ENCODE results near the gene FARS2. TPM values are rescaled to one million over a fixed set of nuclear protein-coding genes. Genes with fewer than 3 reads are reported as not detected.

Gene FARS2
- total and polyA plus RNA-seq, 7 donors, result 8.1 to 21.0 (median 12.5) TPM

GRCh38 chr6:5610640-5611039, 349.3 kb downstream of the FARS2 start:
- DNase-seq, result no peak
- Histone ChIP-seq H3K4me3 (no peak overlapping the region), H3K36me3 (no peaks in the 10 kb centered on the region), H3K27me3 (no peaks in the 10 kb centered on the region), H3K4me1 (no peaks in the 10 kb centered on the region), H3K9me3 (no peaks in the 10 kb centered on the region), H3K27ac (no peak overlapping the region)
- 94 to 95% methylated on average over 8 of the region's 8 CpGs for WGBS, 2 donors
- TF ChIP-seq, protein P1, sequence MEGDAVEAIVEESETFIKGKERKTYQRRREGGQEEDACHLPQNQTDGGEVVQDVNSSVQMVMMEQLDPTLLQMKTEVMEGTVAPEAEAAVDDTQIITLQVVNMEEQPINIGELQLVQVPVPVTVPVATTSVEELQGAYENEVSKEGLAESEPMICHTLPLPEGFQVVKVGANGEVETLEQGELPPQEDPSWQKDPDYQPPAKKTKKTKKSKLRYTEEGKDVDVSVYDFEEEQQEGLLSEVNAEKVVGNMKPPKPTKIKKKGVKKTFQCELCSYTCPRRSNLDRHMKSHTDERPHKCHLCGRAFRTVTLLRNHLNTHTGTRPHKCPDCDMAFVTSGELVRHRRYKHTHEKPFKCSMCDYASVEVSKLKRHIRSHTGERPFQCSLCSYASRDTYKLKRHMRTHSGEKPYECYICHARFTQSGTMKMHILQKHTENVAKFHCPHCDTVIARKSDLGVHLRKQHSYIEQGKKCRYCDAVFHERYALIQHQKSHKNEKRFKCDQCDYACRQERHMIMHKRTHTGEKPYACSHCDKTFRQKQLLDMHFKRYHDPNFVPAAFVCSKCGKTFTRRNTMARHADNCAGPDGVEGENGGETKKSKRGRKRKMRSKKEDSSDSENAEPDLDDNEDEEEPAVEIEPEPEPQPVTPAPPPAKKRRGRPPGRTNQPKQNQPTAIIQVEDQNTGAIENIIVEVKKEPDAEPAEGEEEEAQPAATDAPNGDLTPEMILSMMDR (IDR thresholded peaks at IDR 0.05), result no peak
- TF ChIP-seq EP300 (IDR thresholded peaks at IDR 0.05), result no peak
- no peak for TF ChIP-seq POLR2AphosphoS5 (IDR thresholded peaks at IDR 0.05)
- TF ChIP-seq POLR2A (IDR thresholded peaks at IDR 0.05), result no peak
- intact Hi-C loops (cut with DNase I), result no loop called here

- intact Hi-C loops (cut with DNase I), result no loop called here
- H3K36me3 ChIP-seq, result no peaks in the 10 kb centered on the region
- peaks cover 0 to 9% (median 0%) of the 10 kb centered on the region in 4 donors for H3K4me1 ChIP-seq
- TF ChIP-seq EP300 (IDR thresholded peaks at IDR 0.05) (no peak), POLR2A (IDR thresholded peaks at IDR 0.05) (no peak), POLR2AphosphoS5 (IDR thresholded peaks at IDR 0.05) (no peak)
- TF ChIP-seq, protein P1 (IDR thresholded peaks at IDR 0.05), result no peak
- H3K4me3 ChIP-seq, result no peak overlapping the region
- no peaks in the 10 kb centered on the region for H3K27me3 ChIP-seq
- 96 to 98% methylated on average over 1 of the region's 1 CpG for WGBS, 2 donors
- H3K27ac ChIP-seq, result no peak overlapping the region
- no peaks in the 10 kb centered on the region for H3K9me3 ChIP-seq
- DNase-seq, result no peak
Measured at GRCh38 chr6:5617179-5617578, 355.9 kb downstream of the FARS2 start.

DNA sequence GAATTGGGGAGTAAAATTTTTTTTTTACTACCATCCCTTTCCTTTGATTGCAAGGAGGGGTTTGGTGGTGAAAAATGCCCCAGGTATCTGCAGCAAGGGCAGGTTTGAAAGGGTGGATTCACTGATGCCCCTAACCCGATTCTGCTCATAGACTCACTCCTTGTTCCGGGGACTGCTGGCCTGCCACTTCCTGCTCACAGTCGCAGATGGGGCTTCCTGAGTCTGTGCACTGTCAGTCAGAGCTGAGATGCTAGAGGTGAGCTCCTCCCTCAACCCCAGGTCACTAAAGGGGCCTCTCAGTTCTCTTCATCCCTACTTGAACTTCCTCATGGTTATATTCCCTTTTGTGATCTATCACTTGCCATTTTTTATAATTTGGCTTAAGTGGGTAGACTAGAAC, 357.9 kb downstream of the FARS2 start:
- no peak for DNase-seq
- no peaks in the 10 kb centered on the region for H3K27me3 ChIP-seq
- 41 to 90% methylated on average over 3 of the region's 3 CpGs for WGBS, 2 donors
- no peak overlapping the region for H3K4me3 ChIP-seq
- H3K4me1 ChIP-seq, result peaks cover 0 to 9% (median 0%) of the 10 kb centered on the region in 4 donors
- intact Hi-C loops (cut with DNase I), result no loop called here
- TF ChIP-seq EP300 (IDR thresholded peaks at IDR 0.05) (no peak), POLR2AphosphoS5 (IDR thresholded peaks at IDR 0.05) (no peak), POLR2A (IDR thresholded peaks at IDR 0.05) (no peak)
- TF ChIP-seq, protein P1 (IDR thresholded peaks at IDR 0.05), result no peak
- no peaks in the 10 kb centered on the region for H3K36me3 ChIP-seq
- H3K27ac ChIP-seq, result no peak overlapping the region
- no peaks in the 10 kb centered on the region for H3K9me3 ChIP-seq

DNA sequence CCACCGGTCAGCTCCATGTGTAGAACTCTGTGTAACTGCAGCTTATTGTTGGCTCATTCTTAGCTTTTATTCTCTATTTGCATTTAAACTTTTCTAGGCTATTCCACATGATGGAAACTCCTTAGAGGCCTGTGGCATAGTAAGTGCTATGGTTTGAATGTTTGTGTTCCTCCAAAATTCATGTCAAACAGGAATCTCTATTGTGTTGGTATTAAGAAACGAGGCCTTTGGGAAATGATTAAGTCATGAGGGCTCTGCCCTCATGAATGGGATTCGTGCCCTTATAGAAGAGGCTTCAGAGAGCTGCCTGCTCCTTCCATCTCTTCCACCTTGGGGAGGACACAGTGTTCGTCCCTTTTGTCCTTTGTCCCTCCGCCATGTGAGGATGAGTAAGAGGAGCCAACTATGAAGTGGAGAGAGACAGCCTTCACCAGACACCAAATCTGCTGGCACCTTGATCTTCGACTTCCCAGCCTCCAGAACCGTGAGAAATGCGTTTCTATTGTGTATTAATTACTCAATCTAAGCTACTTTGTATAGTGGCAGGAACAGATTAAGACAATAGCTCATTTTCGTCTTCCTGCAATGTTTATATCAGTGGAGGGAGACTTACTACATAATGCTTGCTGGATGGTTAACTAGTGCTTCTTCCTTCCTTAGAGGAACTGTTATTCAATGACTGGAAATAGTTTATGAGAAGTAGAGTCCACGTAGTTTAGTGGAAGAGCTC, 361.1 kb downstream of the FARS2 start:
- no peak for DNase-seq
- 88% methylated on average over 10 of the region's 10 CpGs for WGBS, 2 donors
- Histone ChIP-seq H3K27me3 (no peaks in the 10 kb centered on the region), H3K4me3 (no peak overlapping the region), H3K4me1 (peaks cover 0 to 8% (median 0%) of the 10 kb centered on the region in 4 donors), H3K9me3 (no peaks in the 10 kb centered on the region), H3K27ac (no peak overlapping the region), H3K36me3 (no peaks in the 10 kb centered on the region)
- intact Hi-C loops (cut with DNase I), result no loop called here
- TF ChIP-seq POLR2A (IDR thresholded peaks at IDR 0.05), result no peak
- TF ChIP-seq, protein P1 (IDR thresholded peaks at IDR 0.05), result no peak
- no peak for TF ChIP-seq POLR2AphosphoS5 (IDR thresholded peaks at IDR 0.05)
- no peak for TF ChIP-seq EP300 (IDR thresholded peaks at IDR 0.05)
